Neuronal stem cell (in vitro differentiated cells): ENCODE data around the gene ITIH3.

Experiments
- DNase-seq: peaks from one replicate; pipeline ENCODE4 v3.0.0-alpha.2; 2013; ENCODE audit warnings: low spot score
- H2AFZ ChIP-seq: one replicate; pipeline ENCODE4 v1.6.1; 2013; ENCODE audit warnings: mild to moderate bottlenecking, low read length, inconsistent platforms
- H2AK5ac ChIP-seq: 2 replicates; pipeline ENCODE4 v1.6.1; 2013; ENCODE audit warnings: low read depth, mild to moderate bottlenecking, inconsistent platforms, low read length, moderate library complexity, mixed read lengths
- H2BK120ac ChIP-seq: 2 replicates; pipeline ENCODE4 v1.6.1; 2013; ENCODE audit warnings: low read depth, mild to moderate bottlenecking, inconsistent platforms, low read length, moderate library complexity, mixed read lengths
- H2BK12ac ChIP-seq: one replicate; pipeline ENCODE4 v1.6.1; 2013; ENCODE audit warnings: low read length, inconsistent platforms
- H2BK15ac ChIP-seq: 2 replicates; pipeline ENCODE4 v1.6.1; 2013; ENCODE audit warnings: mild to moderate bottlenecking, low read length, inconsistent platforms, mixed read lengths
- H2BK5ac ChIP-seq: one replicate; pipeline ENCODE4 v1.6.1; 2013; ENCODE audit warnings: inconsistent platforms, mild to moderate bottlenecking, low read length, moderate library complexity
- H3K14ac ChIP-seq: one replicate; pipeline ENCODE4 v1.6.1; 2013; ENCODE audit warnings: low read length, inconsistent platforms
- H3K18ac ChIP-seq: 2 replicates; pipeline ENCODE4 v1.6.1; 2013; ENCODE audit warnings: low read length, inconsistent platforms
- H3K23ac ChIP-seq: 2 replicates; pipeline ENCODE4 v1.6.1; 2013; ENCODE audit warnings: low read depth, mild to moderate bottlenecking, mixed read lengths, low read length, inconsistent platforms; ENCODE audit not compliant: poor library complexity
- H3K27ac ChIP-seq: replicated peaks from 3 replicates; pipeline ENCODE4 v1.5.1; 2013; ENCODE audit warnings: low read length, inconsistent platforms
- H3K27me3 ChIP-seq, 3 experiments: 2 replicates each; pipeline ENCODE4 v1.6.1; 2013; ENCODE audit warnings: low read length in 3 of 3, mild to moderate bottlenecking in 2 of 3, inconsistent platforms in 1 of 3, low read depth in 1 of 3, mixed read lengths in 1 of 3, moderate library complexity in 1 of 3; ENCODE audit not compliant: control insufficient read depth in 3 of 3, insufficient read depth in 3 of 3
- H3K36me3 ChIP-seq, 2 donors: replicated peaks in 1 of 2; 2 replicates each; pipeline ENCODE4 v1.6.1; 2013; ENCODE audit warnings: low read length in 2 of 2; ENCODE audit not compliant: control insufficient read depth in 2 of 2, insufficient read depth in 2 of 2
- H3K4ac ChIP-seq: 2 replicates; pipeline ENCODE4 v1.6.1; 2013; ENCODE audit warnings: inconsistent platforms, mild to moderate bottlenecking, low read length, moderate library complexity
- H3K4me1 ChIP-seq, 2 donors: 1 replicate in 1 of 2; 2 replicates in 1 of 2; pipeline ENCODE4 v1.6.1; 2013; ENCODE audit warnings: low read length in 2 of 2, low read depth in 1 of 2; ENCODE audit not compliant: control insufficient read depth in 2 of 2, insufficient read depth in 1 of 2
- H3K4me2 ChIP-seq: one replicate; pipeline ENCODE4 v1.6.1; 2013; ENCODE audit warnings: mild to moderate bottlenecking, low read length, inconsistent platforms; ENCODE audit not compliant: insufficient read depth, poor library complexity, severe bottlenecking
- H3K4me3 ChIP-seq, 2 donors: 2 replicates each; pipeline ENCODE4 v1.5.1; 2013; ENCODE audit warnings: low read length in 2 of 2, mild to moderate bottlenecking in 2 of 2, inconsistent platforms in 1 of 2, moderate library complexity in 1 of 2
- H3K79me1 ChIP-seq: one replicate; pipeline ENCODE4 v1.6.1; 2013; ENCODE audit warnings: low read depth, mild to moderate bottlenecking, inconsistent platforms, low read length, moderate library complexity
- H3K9ac ChIP-seq: one replicate; pipeline ENCODE4 v1.6.1; 2013; ENCODE audit warnings: mild to moderate bottlenecking, low read depth, low read length, inconsistent platforms; ENCODE audit not compliant: poor library complexity
- H3K9me3 ChIP-seq, 2 donors: replicated peaks in 1 of 2; 2 replicates each; pipeline versions ENCODE3 to v1.6.1; 2013; ENCODE audit warnings: low read length in 2 of 2, mild to moderate bottlenecking in 2 of 2, inconsistent platforms in 1 of 2, low read depth in 1 of 2, mixed read lengths in 1 of 2, moderate library complexity in 1 of 2; ENCODE audit not compliant: control insufficient read depth in 2 of 2, insufficient read depth in 1 of 2
- H4K8ac ChIP-seq: one replicate; pipeline ENCODE4 v1.6.1; 2013; ENCODE audit warnings: low read depth, mild to moderate bottlenecking, inconsistent platforms, low read length, moderate library complexity
- H4K91ac ChIP-seq: one replicate; pipeline ENCODE4 v1.6.1; 2013; ENCODE audit warnings: low read length, low read depth, mild to moderate bottlenecking, inconsistent platforms; ENCODE audit not compliant: poor library complexity
- WGBS, 2 donors: extraction: QIAGEN DNeasy Blood & Tissue Kit; methylation state at CpG; one replicate each; pipeline ENCODE4 v1.1.7; 2013; ENCODE audit warnings: missing lambda C conversion rate in 2 of 2, mixed read lengths in 1 of 2; ENCODE audit not compliant: insufficient read length in 2 of 2, insufficient replicate concordance in 1 of 2; ENCODE audit errors: extremely low coverage in 2 of 2; 5-methylcytosine and 5-hydroxymethylcytosine counted together

Gene ITIH3

GRCh38 chr3:52846432-52846965 is 51.9 kb downstream of the ITIH3 start:
- no peak overlapping the region for H2BK12ac ChIP-seq
- H3K14ac ChIP-seq: no peak overlapping the region
- no peak overlapping the region for H3K23ac ChIP-seq
- no peak overlapping the region for H3K9ac ChIP-seq
- no peak for DNase-seq
- no peak overlapping the region for H2BK5ac ChIP-seq
- no peaks in the 10 kb centered on the region for H3K9me3 ChIP-seq
- H3K4me2 ChIP-seq: no peak overlapping the region
- H3K4me3 ChIP-seq: no peak overlapping the region
- no peak overlapping the region for H2AK5ac ChIP-seq
- WGBS, 2 donors: no CpG with 5 or more reads among the region's 15 CpGs
- peaks cover 0 to 7% of the 10 kb centered on the region in 2 donors for H3K4me1 ChIP-seq
- no peak overlapping the region for H4K8ac ChIP-seq
- peak overlapping the region; percentile 17 for H3K18ac ChIP-seq
- no peak overlapping the region for H2BK120ac ChIP-seq
- no peak overlapping the region for H2AFZ ChIP-seq
- no peak overlapping the region for H4K91ac ChIP-seq
- H3K79me1 ChIP-seq: no peaks in the 10 kb centered on the region
- H2BK15ac ChIP-seq: no peak overlapping the region
- peaks cover 14 to 37% of the 10 kb centered on the region in 2 donors for H3K36me3 ChIP-seq
- no peak overlapping the region for H3K27ac ChIP-seq
- no peaks in the 10 kb centered on the region for H3K27me3 ChIP-seq
- no peak overlapping the region for H3K4ac ChIP-seq

GRCh38 chr3:52847241-52847640 is 52.6 kb downstream of the ITIH3 start:
- no peaks in the 10 kb centered on the region for H3K79me1 ChIP-seq
- H2BK5ac ChIP-seq: no peak overlapping the region
- H3K27ac ChIP-seq: no peak overlapping the region
- no peak overlapping the region for H3K23ac ChIP-seq
- H3K9me3 ChIP-seq: no peaks in the 10 kb centered on the region
- no peak overlapping the region for H4K91ac ChIP-seq
- no peaks in the 10 kb centered on the region for H3K27me3 ChIP-seq
- no peak overlapping the region for H3K18ac ChIP-seq
- no peak overlapping the region for H2AFZ ChIP-seq
- no peak for DNase-seq
- peaks cover 15 to 43% of the 10 kb centered on the region in 2 donors for H3K36me3 ChIP-seq
- no peak overlapping the region for H4K8ac ChIP-seq
- no peak overlapping the region for H2BK12ac ChIP-seq
- H3K14ac ChIP-seq: no peak overlapping the region
- H2BK15ac ChIP-seq: no peak overlapping the region
- no peak overlapping the region for H2BK120ac ChIP-seq
- no peak overlapping the region for H3K4me3 ChIP-seq
- H3K4me2 ChIP-seq: no peak overlapping the region
- H3K4me1 ChIP-seq: peaks cover 0 to 6% of the 10 kb centered on the region in 2 donors
- H3K4ac ChIP-seq: no peak overlapping the region
- no peak overlapping the region for H2AK5ac ChIP-seq
- no CpG with 5 or more reads among the region's 6 CpGs for WGBS, 2 donors
- H3K9ac ChIP-seq: no peak overlapping the region

DNA sequence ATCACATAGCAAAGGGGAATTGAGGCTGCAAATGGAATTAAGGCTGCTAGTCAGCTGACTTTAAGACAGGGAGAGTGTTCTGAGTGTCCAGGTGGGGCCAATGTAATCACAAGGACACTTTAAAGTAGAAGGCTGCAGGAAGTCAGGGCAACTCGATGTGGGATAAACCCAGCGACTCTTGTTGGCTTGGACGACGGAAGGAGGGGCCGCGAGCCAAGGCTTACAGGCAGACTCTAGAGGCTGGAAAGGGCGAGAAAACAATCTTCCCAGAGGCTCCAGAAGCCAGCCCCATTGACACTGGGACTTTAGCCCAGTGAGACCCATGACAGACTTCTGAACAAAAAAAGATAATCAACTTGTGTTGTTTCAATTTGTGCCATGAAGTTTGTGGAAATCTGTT is 53.1 kb downstream of the ITIH3 start:
- no peak overlapping the region for H2AFZ ChIP-seq
- no peak for DNase-seq
- WGBS, 2 donors: no CpG with 5 or more reads among the region's 7 CpGs
- no peak overlapping the region for H2BK120ac ChIP-seq
- H3K36me3 ChIP-seq: peaks cover 14 to 38% of the 10 kb centered on the region in 2 donors
- no peaks in the 10 kb centered on the region for H3K27me3 ChIP-seq
- H2AK5ac ChIP-seq: no peak overlapping the region
- H2BK12ac ChIP-seq: no peak overlapping the region
- peaks cover 0 to 4% of the 10 kb centered on the region in 2 donors for H3K4me1 ChIP-seq
- no peak overlapping the region for H4K8ac ChIP-seq
- no peak overlapping the region for H3K9ac ChIP-seq
- H2BK5ac ChIP-seq: no peak overlapping the region
- no peak overlapping the region for H3K23ac ChIP-seq
- no peak overlapping the region for H4K91ac ChIP-seq
- H3K4me3 ChIP-seq: no peak overlapping the region
- no peaks in the 10 kb centered on the region for H3K9me3 ChIP-seq
- H3K27ac ChIP-seq: no peak overlapping the region
- no peak overlapping the region for H2BK15ac ChIP-seq
- H3K4ac ChIP-seq: no peak overlapping the region
- H3K79me1 ChIP-seq: no peaks in the 10 kb centered on the region
- no peak overlapping the region for H3K18ac ChIP-seq
- H3K14ac ChIP-seq: no peak overlapping the region
- H3K4me2 ChIP-seq: no peak overlapping the region

DNA sequence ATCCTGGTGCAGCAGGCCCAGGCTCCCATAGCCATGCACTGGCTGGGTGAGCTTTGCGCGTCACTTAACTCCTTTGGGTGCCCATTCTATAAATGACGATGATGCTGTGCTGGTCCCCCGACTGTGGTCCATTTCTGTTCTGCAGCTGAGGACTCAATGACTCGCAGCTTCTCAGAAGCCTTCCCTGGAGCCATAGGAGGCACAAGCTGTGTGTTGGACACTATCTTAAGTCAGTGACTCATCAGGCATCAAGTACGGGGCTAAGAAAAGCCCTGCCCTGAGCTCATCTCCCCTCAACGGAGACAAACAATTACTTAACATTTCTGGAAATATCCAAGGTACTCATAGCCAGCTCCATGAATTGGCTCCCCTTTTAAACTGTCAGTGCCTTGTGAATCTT is 54.0 kb downstream of the ITIH3 start:
- peaks cover 14 to 37% of the 10 kb centered on the region in 2 donors for H3K36me3 ChIP-seq
- no peak overlapping the region for H3K9ac ChIP-seq
- H4K8ac ChIP-seq: no peak overlapping the region
- peaks cover 0 to 4% of the 10 kb centered on the region in 2 donors for H3K4me1 ChIP-seq
- no peak overlapping the region for H2BK15ac ChIP-seq
- H2AFZ ChIP-seq: no peak overlapping the region
- H3K4ac ChIP-seq: no peak overlapping the region
- whole genome bisulfite sequencing, 2 donors: no CpG with 5 or more reads among the region's 7 CpGs
- H3K18ac ChIP-seq: no peak overlapping the region
- H3K4me3 ChIP-seq: no peak overlapping the region
- no peak overlapping the region for H3K4me2 ChIP-seq
- no peak overlapping the region for H3K23ac ChIP-seq
- no peaks in the 10 kb centered on the region for H3K27me3 ChIP-seq
- no peak overlapping the region for H2BK120ac ChIP-seq
- no peak overlapping the region for H3K14ac ChIP-seq
- no peak overlapping the region for H2BK5ac ChIP-seq
- DNase-seq: no peak
- H3K79me1 ChIP-seq: no peaks in the 10 kb centered on the region
- H2BK12ac ChIP-seq: no peak overlapping the region
- no peak overlapping the region for H3K27ac ChIP-seq
- no peak overlapping the region for H4K91ac ChIP-seq
- no peak overlapping the region for H2AK5ac ChIP-seq
- no peaks in the 10 kb centered on the region for H3K9me3 ChIP-seq
